Large intestine (tissue), 3 donors: Measurements from ENCODE around the gene ARHGEF39. TPM values are rescaled to one million over a fixed set of nuclear protein-coding genes. Genes with fewer than 3 reads are reported as not detected.
"Not testable (repeated sequence)": the region's sequence is repeated elsewhere in the genome, so short reads cannot be mapped to it uniquely, and the experiment has no call there.

ENCODE experiments used
- DNase-seq, 2 donors: peaks; one replicate each; pipeline versions ENCODE4 v3.0.0 to v3.0.0-alpha.2; 2013
- H3K27ac ChIP-seq: one replicate; pipeline ENCODE4 v1.5.1; 2013; ENCODE audit warnings: low read length
- H3K27me3 ChIP-seq: 2 replicates; pipeline ENCODE4 v1.6.1; 2013; ENCODE audit warnings: low read length; ENCODE audit not compliant: control insufficient read depth, insufficient read depth
- H3K36me3 ChIP-seq: 2 replicates; pipeline ENCODE4 v1.6.1; 2013; ENCODE audit warnings: low read length; ENCODE audit not compliant: control insufficient read depth, insufficient read depth
- H3K4me1 ChIP-seq: one replicate; pipeline ENCODE4 v1.6.1; 2013; ENCODE audit warnings: low read length; ENCODE audit not compliant: control insufficient read depth, insufficient read depth
- H3K4me3 ChIP-seq: one replicate; pipeline ENCODE4 v1.5.1; 2013; ENCODE audit warnings: low read length
- H3K9me3 ChIP-seq: one replicate; pipeline ENCODE4 v1.6.1; 2013; ENCODE audit warnings: mild to moderate bottlenecking, low read depth, low read length, moderate library complexity; ENCODE audit not compliant: control insufficient read depth
- WGBS: methylation state at CpG from one replicate; pipeline ENCODE4 v1.1.5; 2013; ENCODE audit warnings: low lambda C conversion rate; ENCODE audit not compliant: insufficient coverage; 5-methylcytosine and 5-hydroxymethylcytosine counted together
- polyA plus RNA-seq: library from polyadenylated mRNA; unstranded; fragments of 120-200 nt; gene quantifications from one replicate; pipeline ENCODE4 v1.2.1, GENCODE V29; 2013

Gene ARHGEF39
- polyA plus RNA-seq, 1 donor, result 5.2 TPM

- peaks cover 27% of the 10 kb centered on the region for H3K27me3 ChIP-seq
- no peak overlapping the region for H3K4me3 ChIP-seq
- H3K9me3 ChIP-seq, result no peaks in the 10 kb centered on the region
- no peak for DNase-seq
- H3K4me1 ChIP-seq, result peaks cover 10% of the 10 kb centered on the region
- H3K27ac ChIP-seq, result no peak overlapping the region
- no CpG with 5 or more reads among the region's 17 CpGs for WGBS
- no peaks in the 10 kb centered on the region for H3K36me3 ChIP-seq
Measured at GRCh38 chr9:35618854-35619799, 45.9 kb downstream of the ARHGEF39 start.

GRCh38 chr9:35618325-35618727 lies 46.7 kb downstream of the ARHGEF39 start, which contains the start of gene CD72:
CD72 (minus strand) TSS chr9:35618413; CDS start chr9:35618303, 110 bp downstream.
- no peak for DNase-seq
- H3K27ac ChIP-seq, result no peak within 1 kb of the TSS
- no peaks in the 10 kb centered on the region for H3K36me3 ChIP-seq
- H3K4me1 ChIP-seq, result peaks cover 10% of the 10 kb centered on the region
- peaks cover 27% of the 10 kb centered on the region for H3K27me3 ChIP-seq
- peak within 1 kb of the TSS; percentile 43 for H3K4me3 ChIP-seq
- no peaks in the 10 kb centered on the region for H3K9me3 ChIP-seq
- no CpG with 5 or more reads among the region's 7 CpGs for WGBS

DNA sequence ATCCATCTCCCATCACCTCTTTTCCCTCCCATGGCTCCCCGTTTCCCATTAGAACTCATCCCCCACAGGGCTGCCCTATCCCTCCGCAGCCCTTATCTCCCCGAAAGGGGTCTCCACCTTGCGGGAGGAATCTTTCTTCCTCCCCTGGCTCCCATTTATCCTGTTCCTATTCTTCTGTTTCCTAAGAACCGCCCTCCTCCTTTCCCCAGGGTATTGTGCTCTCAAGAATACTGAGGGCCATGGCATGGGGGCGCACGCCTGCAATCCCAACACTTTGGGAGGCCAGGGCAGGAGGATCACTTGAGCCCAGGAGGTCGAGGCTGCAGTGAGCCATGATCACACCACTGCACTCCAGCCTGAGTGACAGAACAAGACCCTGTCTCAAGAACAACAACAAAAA lies 47.4 kb downstream of the ARHGEF39 start:
- Histone ChIP-seq H3K27me3 (peaks cover 27% of the 10 kb centered on the region), H3K4me3 (peak overlapping the region; percentile 43), H3K36me3 (no peaks in the 10 kb centered on the region), H3K4me1 (peaks cover 10% of the 10 kb centered on the region), H3K27ac (no peak overlapping the region), H3K9me3 (no peaks in the 10 kb centered on the region)
- no peak for DNase-seq
- 32% methylated on average over 5 of the region's 8 CpGs for WGBS

DNA sequence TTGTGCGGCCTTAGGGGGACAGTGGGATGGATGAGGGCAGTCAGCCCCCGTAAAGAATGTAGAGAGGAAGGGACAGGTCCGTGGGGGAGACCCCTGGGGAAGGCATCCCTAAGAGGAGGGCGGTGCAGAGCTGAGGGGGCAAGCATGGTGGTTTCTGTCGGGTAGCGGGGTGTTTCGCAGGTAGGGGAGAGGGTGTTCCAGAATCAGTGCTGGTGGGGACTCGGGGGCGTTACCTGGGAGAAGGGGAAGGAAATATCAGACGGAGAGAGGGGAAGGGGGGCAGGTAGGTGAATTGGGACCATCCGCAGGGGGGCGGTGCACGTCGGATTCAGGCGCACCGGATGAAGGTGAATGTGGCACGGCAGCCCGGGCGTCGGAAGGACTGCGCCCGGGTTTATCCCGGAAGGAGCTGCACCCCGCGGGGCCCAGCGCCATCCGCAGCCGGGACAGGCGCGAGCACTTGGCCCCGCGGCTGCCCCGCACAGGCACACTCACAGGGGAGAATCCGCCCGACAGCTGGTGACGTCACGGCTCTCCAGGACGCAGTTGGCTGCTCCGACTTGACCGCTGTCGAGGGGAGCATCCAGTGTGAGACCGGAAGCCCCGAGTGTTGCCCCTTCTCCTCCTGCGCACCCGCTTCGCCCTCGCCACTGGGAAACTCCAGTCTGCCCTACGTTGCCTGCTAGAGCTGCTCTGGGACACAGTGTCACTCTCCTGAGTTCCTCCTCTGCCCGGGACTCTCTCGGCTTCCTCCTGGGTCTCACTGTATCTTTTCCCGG lies 48.1 kb downstream of the ARHGEF39 start:
- peak; percentile 56 to 77 for DNase-seq
- no peaks in the 10 kb centered on the region for H3K9me3 ChIP-seq
- peaks cover 10% of the 10 kb centered on the region for H3K4me1 ChIP-seq
- H3K4me3 ChIP-seq, result peak overlapping the region; percentile 43
- no peaks in the 10 kb centered on the region for H3K36me3 ChIP-seq
- peaks cover 27% of the 10 kb centered on the region for H3K27me3 ChIP-seq
- H3K27ac ChIP-seq, result no peak overlapping the region
- 0% methylated on average over 2 of the region's 51 CpGs for WGBS

- DNase-seq, result peak in 1 of 2 donors; percentile 23
- WGBS, result no CpG with 5 or more reads among the region's 17 CpGs
- H3K4me3 ChIP-seq, result no peak overlapping the region
Measured at GRCh38 chr9:35615981-35616680, 48.9 kb downstream of the ARHGEF39 start.

GRCh38 chr9:35612843-35613242 lies 52.2 kb downstream of the ARHGEF39 start:
- WGBS, result no CpG with 5 or more reads among the region's 2 CpGs
- peaks cover 27% of the 10 kb centered on the region for H3K36me3 ChIP-seq
- no peak for DNase-seq
- H3K27me3 ChIP-seq, result peaks cover 24% of the 10 kb centered on the region
- H3K27ac ChIP-seq, result no peak overlapping the region
- peaks cover 10% of the 10 kb centered on the region for H3K4me1 ChIP-seq
- H3K4me3 ChIP-seq, result no peak overlapping the region
- H3K9me3 ChIP-seq, result no peaks in the 10 kb centered on the region

More at GRCh38 chr9:35615981-35616680, 48.9 kb downstream of the ARHGEF39 start:
- H3K27me3 ChIP-seq, result peaks cover 27% of the 10 kb centered on the region
- H3K27ac ChIP-seq, result no peak overlapping the region
- H3K4me1 ChIP-seq, result peaks cover 10% of the 10 kb centered on the region
- H3K36me3 ChIP-seq, result no peaks in the 10 kb centered on the region
- no peaks in the 10 kb centered on the region for H3K9me3 ChIP-seq

DNA sequence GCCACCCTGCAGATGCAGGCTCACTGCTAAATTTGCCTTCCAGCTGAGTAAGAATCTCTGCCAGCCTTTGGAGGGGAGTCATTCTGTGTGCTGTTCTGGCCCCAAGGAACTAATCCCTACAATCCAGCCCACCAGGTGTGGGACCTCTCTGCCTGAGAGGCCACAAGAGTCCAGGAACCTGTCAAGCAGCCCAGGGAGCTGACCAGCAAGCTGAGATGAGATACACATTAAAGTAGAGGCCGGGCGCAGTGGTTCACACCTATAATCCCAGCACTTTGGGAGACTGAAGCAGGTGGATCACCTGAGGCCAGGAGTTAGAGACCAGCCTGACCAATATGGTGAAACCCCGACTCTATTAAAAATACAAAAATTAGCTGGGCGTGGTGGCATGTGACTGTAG lies 52.9 kb downstream of the ARHGEF39 start:
- not testable (repeated sequence) for DNase-seq, H3K4me1 ChIP-seq, H3K27ac ChIP-seq, H3K9me3 ChIP-seq, H3K4me3 ChIP-seq
- no CpG with 5 or more reads among the region's 4 CpGs for WGBS
- peaks cover 33% of the 10 kb centered on the region for H3K36me3 ChIP-seq
- H3K27me3 ChIP-seq, result peaks cover 17% of the 10 kb centered on the region

GRCh38 chr9:35611230-35611797 lies 53.7 kb downstream of the ARHGEF39 start:
- Histone ChIP-seq H3K4me3 (no peak overlapping the region), H3K36me3 (peaks cover 38% of the 10 kb centered on the region), H3K27me3 (peaks cover 9% of the 10 kb centered on the region), H3K27ac (no peak overlapping the region), H3K9me3 (no peaks in the 10 kb centered on the region), H3K4me1 (peaks cover 6% of the 10 kb centered on the region)
- no CpG with 5 or more reads among the region's 8 CpGs for WGBS
- peak in 1 of 2 donors; percentile 23 for DNase-seq

DNA sequence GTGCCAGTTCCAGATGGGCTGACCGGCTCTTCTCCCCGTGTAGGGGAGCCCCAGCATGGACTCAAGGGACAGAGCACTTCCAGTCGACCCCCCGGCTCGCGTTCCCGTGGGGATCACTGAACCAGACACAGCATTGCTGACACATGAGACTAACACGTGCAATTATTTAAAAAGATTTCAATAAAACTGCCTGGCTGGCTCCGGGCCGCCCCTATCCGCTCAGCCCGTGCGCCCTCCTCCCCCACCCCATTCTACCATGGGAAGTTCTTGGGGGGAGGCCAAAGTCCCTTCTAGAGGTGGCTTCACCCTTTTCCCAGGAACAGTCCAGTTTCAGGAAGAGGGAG lies 55.2 kb downstream of the ARHGEF39 start:
- WGBS, result no CpG with 5 or more reads among the region's 13 CpGs
- H3K27me3 ChIP-seq, result no peaks in the 10 kb centered on the region
- no peak overlapping the region for H3K4me3 ChIP-seq
- peaks cover 38% of the 10 kb centered on the region for H3K36me3 ChIP-seq
- no peak overlapping the region for H3K27ac ChIP-seq
- H3K4me1 ChIP-seq, result peaks cover 12% of the 10 kb centered on the region
- no peaks in the 10 kb centered on the region for H3K9me3 ChIP-seq
- DNase-seq, result no peak
